Body of pancreas (tissue), 4 donors: Measurements from ENCODE around the gene SNX4.

Experiments used
- CTCF ChIP-seq, 7 experiments: fragments of 450-650 bp in 4 of 7; fragments of 200-600 bp in 3 of 7; sonication (generic) in 3 of 7; IDR thresholded peaks; one replicate each; pipeline ENCODE4 v1.5.1; 2016 to 2019; ENCODE audit warnings: antibody characterized with exemption in 7 of 7
- POLR2A ChIP-seq, 3 donors: fragments of 450-650 bp; IDR thresholded peaks; one replicate each; pipeline ENCODE4 v1.6.1; 2016; ENCODE audit warnings: antibody characterized with exemption in 3 of 3, mild to moderate bottlenecking in 2 of 3

- no peak for TF ChIP-seq CTCF (IDR thresholded peaks at IDR 0.05)
- no peak for TF ChIP-seq POLR2A (IDR thresholded peaks at IDR 0.05)
Measured at GRCh38 chr3:125431391-125431790, 88.6 kb downstream of the SNX4 start.
